Thyroid gland (tissue), 4 donors: ENCODE results near the gene AIFM1.

Source experiments
- CTCF ChIP-seq, 6 experiments: fragments of 200-600 bp in 3 of 6; fragments of 450-650 bp in 3 of 6; sonication (generic) in 3 of 6; IDR thresholded peaks; one replicate each; pipeline ENCODE4 v1.5.1; 2016 to 2019; ENCODE audit warnings: antibody characterized with exemption in 6 of 6, mild to moderate bottlenecking in 2 of 6, inconsistent platforms in 1 of 6, moderate library complexity in 1 of 6
- POLR2A ChIP-seq, 2 donors: fragments of 450-650 bp; IDR thresholded peaks; one replicate each; pipeline ENCODE4 v1.6.1; 2017; ENCODE audit warnings: antibody characterized with exemption in 2 of 2, mild to moderate bottlenecking in 2 of 2, moderate library complexity in 1 of 2

- TF ChIP-seq CTCF (IDR thresholded peaks at IDR 0.05) (no peak), POLR2A (IDR thresholded peaks at IDR 0.05) (no peak)
These were observed 30.8 kb upstream of the AIFM1 start for GRCh38 chrX:130196466-130196865.
